GM10266 (cell line): ENCODE measurements around the gene HBE1.
"Not testable (repeated sequence)": the region's sequence is repeated elsewhere in the genome, so short reads cannot be mapped to it uniquely, and the experiment has no call there.

Experiments
- DNase-seq: peaks from one replicate; pipeline ENCODE4 v3.0.0; 2012; ENCODE audit errors: extremely low spot score
- TF ChIP-seq, protein P1 (sequence below): IDR thresholded peaks from 2 replicates; pipeline ENCODE4 v1.5.1; 2012; ENCODE audit warnings: mild to moderate bottlenecking, low read depth; ENCODE audit not compliant: control insufficient read depth, insufficient read depth; ENCODE audit errors: missing control alignments

Gene HBE1

DNA sequence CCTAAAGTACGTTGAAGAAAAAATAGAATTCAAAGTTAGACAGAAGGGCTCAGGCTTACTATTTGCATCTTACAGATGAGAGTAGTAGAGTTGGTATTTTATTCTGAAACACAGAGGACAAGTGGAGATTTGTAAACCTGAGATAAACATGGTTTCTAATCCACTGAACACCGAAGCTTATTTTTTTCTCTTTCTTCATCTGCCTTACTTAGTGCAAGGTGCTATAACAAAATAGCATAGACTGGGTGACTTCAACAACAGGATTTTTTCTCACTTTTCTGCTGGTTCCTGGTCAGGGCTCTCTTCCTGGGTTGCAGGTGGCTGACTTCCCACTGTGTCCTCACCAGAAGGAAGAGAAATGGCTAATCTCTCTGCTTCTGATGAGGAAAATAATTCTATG lies 18.0 kb downstream of the HBE1 start:
- TF ChIP-seq, protein P1, sequence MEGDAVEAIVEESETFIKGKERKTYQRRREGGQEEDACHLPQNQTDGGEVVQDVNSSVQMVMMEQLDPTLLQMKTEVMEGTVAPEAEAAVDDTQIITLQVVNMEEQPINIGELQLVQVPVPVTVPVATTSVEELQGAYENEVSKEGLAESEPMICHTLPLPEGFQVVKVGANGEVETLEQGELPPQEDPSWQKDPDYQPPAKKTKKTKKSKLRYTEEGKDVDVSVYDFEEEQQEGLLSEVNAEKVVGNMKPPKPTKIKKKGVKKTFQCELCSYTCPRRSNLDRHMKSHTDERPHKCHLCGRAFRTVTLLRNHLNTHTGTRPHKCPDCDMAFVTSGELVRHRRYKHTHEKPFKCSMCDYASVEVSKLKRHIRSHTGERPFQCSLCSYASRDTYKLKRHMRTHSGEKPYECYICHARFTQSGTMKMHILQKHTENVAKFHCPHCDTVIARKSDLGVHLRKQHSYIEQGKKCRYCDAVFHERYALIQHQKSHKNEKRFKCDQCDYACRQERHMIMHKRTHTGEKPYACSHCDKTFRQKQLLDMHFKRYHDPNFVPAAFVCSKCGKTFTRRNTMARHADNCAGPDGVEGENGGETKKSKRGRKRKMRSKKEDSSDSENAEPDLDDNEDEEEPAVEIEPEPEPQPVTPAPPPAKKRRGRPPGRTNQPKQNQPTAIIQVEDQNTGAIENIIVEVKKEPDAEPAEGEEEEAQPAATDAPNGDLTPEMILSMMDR = no peak
- no peak for DNase-seq

DNA sequence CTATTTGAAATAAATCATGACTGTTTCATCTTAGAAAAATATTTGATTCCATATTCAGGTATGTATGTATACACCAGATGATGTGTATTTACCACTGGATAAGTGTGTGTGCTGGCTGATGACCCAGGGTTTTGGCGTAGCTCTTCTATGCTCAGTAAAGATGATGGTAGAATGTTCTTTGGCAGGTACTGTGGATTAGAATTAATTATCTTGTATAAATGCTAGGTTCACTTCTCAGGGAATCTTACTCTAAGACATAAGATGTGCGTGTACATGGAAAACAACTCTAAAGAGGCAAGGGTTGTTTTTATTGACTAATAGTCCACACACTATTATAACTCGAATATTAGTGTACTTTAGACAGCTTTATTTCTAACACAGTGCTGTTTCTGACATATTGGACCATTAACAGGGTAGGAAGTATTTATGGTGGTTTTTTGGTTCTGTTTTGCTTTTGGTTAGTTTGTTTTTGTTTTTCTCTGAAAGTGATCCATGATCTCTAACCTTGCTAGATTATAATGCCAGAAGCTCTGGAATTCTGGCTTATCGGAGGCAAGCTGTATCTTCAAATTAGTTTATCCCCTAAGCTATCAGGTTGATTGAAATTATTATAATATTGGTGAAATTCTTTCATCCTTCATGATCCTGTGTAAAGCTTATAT lies 19.1 kb downstream of the HBE1 start:
- no peak for DNase-seq
- TF ChIP-seq, protein P1 = no peak

GRCh38 chr11:5249807-5250396 lies 19.8 kb downstream of the HBE1 start, which contains the start of gene HBG1:
HBG1 (minus strand) TSS chr11:5249857; CDS start chr11:5249804, 53 bp downstream.
- not testable (repeated sequence) for DNase-seq

DNA sequence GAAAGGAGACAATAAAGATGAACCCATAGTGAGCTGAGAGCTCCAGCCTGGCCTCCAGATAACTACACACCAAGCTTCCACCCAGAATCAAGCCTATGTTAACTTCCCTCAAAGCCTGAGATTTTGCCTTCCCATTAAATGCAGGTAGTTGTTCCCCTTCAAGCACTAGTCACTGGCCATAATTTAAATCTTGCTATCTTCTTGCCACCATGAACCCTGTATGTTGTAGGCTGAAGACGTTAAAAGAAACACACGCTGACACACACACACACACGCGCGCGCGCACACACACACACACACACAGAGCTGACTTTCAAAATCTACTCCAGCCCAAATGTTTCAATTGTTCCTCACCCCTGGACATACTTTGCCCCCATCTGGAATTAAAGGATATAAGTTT lies 21.2 kb downstream of the HBE1 start:
- DNase-seq = not testable (repeated sequence)

DNA sequence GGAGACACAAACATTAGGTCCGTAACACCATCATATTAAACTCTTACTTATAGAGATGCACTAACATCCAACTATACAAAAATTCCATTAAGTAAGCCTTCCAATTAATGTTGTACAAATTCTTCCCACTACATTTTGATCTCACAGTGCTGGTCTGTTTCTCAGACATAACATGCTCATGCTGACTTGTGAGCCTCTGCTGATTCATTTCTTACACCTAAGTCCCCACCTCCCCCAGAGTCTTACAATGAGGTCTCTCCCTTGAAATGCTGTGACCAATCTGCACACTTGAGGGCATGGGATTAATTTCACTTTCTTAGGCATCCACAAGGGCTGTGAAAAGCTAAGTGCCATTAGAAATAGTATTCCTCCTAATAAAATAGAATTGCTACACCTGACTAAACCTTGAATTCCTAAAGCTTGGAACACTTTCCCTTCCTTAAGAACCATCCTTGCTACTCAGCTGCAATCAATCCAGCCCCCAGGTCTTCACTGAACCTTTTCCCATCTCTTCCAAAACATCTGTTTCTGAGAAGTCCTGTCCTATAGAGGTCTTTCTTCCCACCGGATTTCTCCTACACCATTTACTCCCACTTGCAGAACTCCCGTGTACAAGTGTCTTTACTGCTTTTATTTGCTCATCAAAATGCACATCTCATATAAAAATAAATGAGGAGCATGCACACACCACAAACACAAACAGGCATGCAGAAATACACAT lies 22.1 kb downstream of the HBE1 start:
- TF ChIP-seq, protein P1 = no peak

GRCh38 chr11:5246772-5247471 lies 22.8 kb downstream of the HBE1 start:
- no peak for DNase-seq
- TF ChIP-seq, protein P1 = no peak

More for the DNA sequence above, 22.1 kb downstream of the HBE1 start:
- no peak for DNase-seq

- TF ChIP-seq, protein P1 = no peak
- no peak for DNase-seq
Measured at GRCh38 chr11:5245155-5245554, 24.6 kb downstream of the HBE1 start.

DNA sequence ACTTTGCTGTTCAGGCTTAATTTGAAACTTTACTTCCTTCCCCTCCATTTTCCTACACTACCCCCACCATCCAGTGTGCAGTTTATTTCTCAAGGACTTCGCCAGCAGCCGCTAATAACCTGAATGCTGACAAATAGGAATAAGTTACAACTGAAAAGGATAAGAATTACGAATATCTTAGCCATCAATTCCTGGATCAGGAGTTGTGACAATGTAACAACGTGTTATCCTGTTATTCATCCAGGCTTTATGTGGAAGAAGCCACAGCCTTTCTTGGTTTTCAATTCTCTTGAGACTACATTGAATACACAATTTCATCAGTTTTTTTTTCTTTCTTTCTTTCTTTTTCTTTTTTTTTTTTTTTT lies 25.9 kb downstream of the HBE1 start:
- TF ChIP-seq, protein P1 = no peak
- DNase-seq = no peak
